H1 (cell line): ENCODE data around the gene TMEM185B.

ENCODE experiments used
- ATF2 ChIP-seq: IDR thresholded peaks from 2 replicates; pipeline ENCODE4 v1.6.1; 2012; ENCODE audit warnings: low read length, inconsistent platforms
- CTCF ChIP-seq, 3 experiments: IDR thresholded peaks; 1 replicate in 2 of 3; 2 replicates in 1 of 3; pipeline versions ENCODE4 v1.5.1 to v1.6.1; 2011; ENCODE audit warnings: low read length in 3 of 3, mild to moderate bottlenecking in 3 of 3, inconsistent platforms in 2 of 3, low read depth in 1 of 3, moderate library complexity in 1 of 3; ENCODE audit not compliant: insufficient read depth in 1 of 3; ENCODE audit errors: control extremely low read depth in 1 of 3
- POLR2A ChIP-seq, 2 experiments: IDR thresholded peaks; 1 replicate in 1 of 2; 2 replicates in 1 of 2; pipeline ENCODE4 v1.6.1; 2011; ENCODE audit warnings: low read depth in 2 of 2, low read length in 2 of 2, mild to moderate bottlenecking in 2 of 2; ENCODE audit errors: control extremely low read depth in 1 of 2
- SRF ChIP-seq: IDR thresholded peaks from 2 replicates; pipeline ENCODE4 v1.6.1; 2011; ENCODE audit warnings: mild to moderate bottlenecking, low read depth, low read length, moderate library complexity
- YY1 ChIP-seq: IDR thresholded peaks from 2 replicates; pipeline ENCODE4 v1.6.1; 2011; ENCODE audit warnings: low read depth, mild to moderate bottlenecking, low read length

DNA sequence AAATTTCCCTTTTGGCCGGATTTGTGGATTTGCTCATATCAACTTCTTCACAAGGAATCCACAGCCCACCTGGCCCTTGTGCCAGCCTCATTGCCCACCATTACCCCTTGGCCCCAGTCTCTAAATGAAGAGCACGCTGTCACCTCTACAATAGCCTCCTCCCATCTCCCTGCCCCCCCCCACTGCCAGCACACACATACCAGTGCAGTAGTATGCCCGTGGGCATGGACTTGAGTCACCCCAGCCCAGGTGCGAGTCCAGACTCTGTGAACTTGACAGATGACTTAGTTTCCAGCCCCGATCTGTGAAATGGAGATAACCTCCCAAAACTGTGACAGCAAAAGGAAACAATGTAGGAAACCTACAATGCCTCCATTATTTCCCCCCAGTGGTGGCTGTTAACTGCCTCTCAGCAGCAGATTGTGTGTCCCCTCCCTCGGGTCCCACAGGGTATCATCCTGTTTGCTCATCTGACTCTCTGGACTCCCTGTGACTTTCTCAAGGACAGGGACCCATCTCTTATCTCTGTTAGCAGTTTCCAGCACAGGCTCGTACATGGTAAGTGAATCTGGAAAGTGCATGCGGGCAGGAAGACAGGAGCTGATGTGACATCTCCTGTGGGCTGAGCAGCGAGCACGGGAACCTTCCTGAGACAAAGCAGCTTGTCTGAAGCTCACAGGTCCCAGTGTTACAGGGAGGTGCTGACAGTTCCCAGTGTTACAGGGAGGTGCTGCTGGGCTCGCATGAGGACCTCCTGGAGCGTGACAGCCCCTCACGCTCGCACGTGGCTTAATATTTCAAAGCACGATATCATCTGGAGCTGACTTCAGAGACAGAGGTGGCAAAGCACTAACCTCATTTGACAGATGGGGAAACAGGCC lies 4.2 kb upstream of the TMEM185B start:
- TF ChIP-seq ATF2 (no peak), POLR2A (IDR thresholded peaks at IDR 0.05; ENCODE audit: control extremely low read depth in 1 of 2, low read depth in 2 of 2, low read length in 2 of 2) (no peak), YY1 (no peak), SRF (no peak), CTCF (IDR thresholded peaks at IDR 0.05; ENCODE audit: control extremely low read depth in 1 of 3, insufficient read depth in 1 of 3, low read depth in 1 of 3, low read length in 3 of 3) (no peak)
